SK-N-SH (cell line): Measurements from ENCODE around the gene PRADC1. TPM values are rescaled to one million over a fixed set of nuclear protein-coding genes. Genes with fewer than 3 reads are reported as not detected.

Experiments
- CTCF ChIA-PET: fragments of 300-600, 350-600 bp; formaldehyde crosslinking; extraction: SDS; loops from one replicate; lab custom pipeline; 2021; lab: Yijun Ruan, JAX
- POLR2A ChIA-PET: fragments of 350-600 bp; sonication (Branson Sonifier 250); formaldehyde crosslinking; extraction: SDS; loops from one replicate; lab custom pipeline; 2020; ENCODE audit warnings: antibody characterized with exemption, inconsistent platforms; lab: Yijun Ruan, JAX
- DNase-seq: peaks from one replicate; pipeline ENCODE4 v3.0.0; 2012
- H2AFZ ChIP-seq: fragments of 200-600 bp; sonication (generic); 2 replicates; pipeline ENCODE4 v1.8.1; 2016; ENCODE audit warnings: antibody characterized with exemption, mild to moderate bottlenecking, low read depth
- H3F3A ChIP-seq: fragments of 200-600 bp; sonication (generic); replicated peaks from 2 replicates; pipeline ENCODE3; 2016; ENCODE audit warnings: antibody characterized with exemption, mild to moderate bottlenecking; ENCODE audit not compliant: insufficient read depth
- H3K27ac ChIP-seq, 2 experiments: fragments of 200-500 bp in 1 of 2; fragments of 200-600 bp in 1 of 2; sonication (Bioruptor generic) in 1 of 2; sonication (generic), shearing (Covaris generic) in 1 of 2; 2 replicates each; pipeline versions ENCODE4 v1.5.1 to v1.6.1; 2014 to 2016; ENCODE audit warnings: low read depth in 2 of 2, inconsistent platforms in 1 of 2, low read length in 1 of 2, mild to moderate bottlenecking in 1 of 2, mixed read lengths in 1 of 2
- H3K27me3 ChIP-seq: fragments of 200-600 bp; sonication (generic), shearing (Covaris generic); 2 replicates; pipeline ENCODE4 v1.6.1; 2016; ENCODE audit warnings: mixed run types; ENCODE audit not compliant: insufficient read depth
- H3K36me3 ChIP-seq, 2 experiments: fragments of 200-500 bp in 1 of 2; fragments of 200-600 bp in 1 of 2; sonication (Bioruptor generic) in 1 of 2; sonication (generic) in 1 of 2; replicated peaks in 1 of 2; 2 replicates each; pipeline versions ENCODE3 to v1.5.1; 2014 to 2016; ENCODE audit warnings: low read length in 1 of 2, mild to moderate bottlenecking in 1 of 2; ENCODE audit not compliant: insufficient read depth in 2 of 2, control insufficient read depth in 1 of 2
- H3K4me1 ChIP-seq, 2 experiments: fragments of 200-500 bp in 1 of 2; fragments of 200-600 bp in 1 of 2; sonication (Bioruptor generic) in 1 of 2; sonication (generic), shearing (Covaris generic) in 1 of 2; 2 replicates each; pipeline versions ENCODE4 v1.5.1 to v1.6.1; 2014 to 2016; ENCODE audit warnings: low read depth in 1 of 2, low read length in 1 of 2, mixed run types in 1 of 2; ENCODE audit not compliant: insufficient read depth in 2 of 2, control insufficient read depth in 1 of 2
- H3K4me2 ChIP-seq: fragments of 200-600 bp; sonication (generic), shearing (Covaris generic); 2 replicates; pipeline ENCODE4 v1.6.1; 2017; ENCODE audit warnings: mixed run types
- H3K4me3 ChIP-seq, 2 experiments: fragments of 200-500 bp in 1 of 2; fragments of 200-600 bp in 1 of 2; sonication (Bioruptor generic) in 1 of 2; sonication (generic), shearing (Covaris generic) in 1 of 2; 2 replicates each; pipeline versions ENCODE4 v1.5.1 to v1.8.1; 2014 to 2016; ENCODE audit warnings: low read depth in 2 of 2, inconsistent platforms in 1 of 2, low read length in 1 of 2, mild to moderate bottlenecking in 1 of 2, mixed read lengths in 1 of 2, moderate library complexity in 1 of 2
- H3K79me2 ChIP-seq: fragments of 200-600 bp; sonication (generic); 2 replicates; pipeline ENCODE4 v1.8.1; 2017; ENCODE audit warnings: mild to moderate bottlenecking; ENCODE audit not compliant: insufficient read depth
- H3K9ac ChIP-seq: fragments of 200-600 bp; sonication (generic); 2 replicates; pipeline ENCODE4 v1.6.1; 2017; ENCODE audit warnings: mixed run types
- H3K9me2 ChIP-seq: fragments of 200-600 bp; sonication (generic); 2 replicates; pipeline ENCODE4 v1.6.1; 2017; ENCODE audit warnings: mixed run types
- H3K9me3 ChIP-seq: fragments of 200-600 bp; sonication (generic); 2 replicates; pipeline ENCODE4 v1.6.1; 2017; ENCODE audit warnings: mixed run types, mild to moderate bottlenecking, moderate library complexity
- H4K20me1 ChIP-seq: fragments of 200-600 bp; sonication (generic); 2 replicates; pipeline ENCODE4 v1.6.1; 2017; ENCODE audit warnings: mild to moderate bottlenecking, mixed run types; ENCODE audit not compliant: insufficient read depth
- CHD2 ChIP-seq: fragments of 150-350 bp; IDR thresholded peaks from 2 replicates; pipeline ENCODE4 v1.6.1; 2018; ENCODE audit warnings: low read length; ENCODE audit not compliant: partially characterized antibody
- CTCF ChIP-seq: fragments of 200-600 bp; sonication (generic); IDR thresholded peaks from 2 replicates; pipeline ENCODE4 v1.6.1; 2017; ENCODE audit warnings: antibody characterized with exemption, mild to moderate bottlenecking, moderate library complexity
- ELF1 ChIP-seq: IDR thresholded peaks from 2 replicates; pipeline ENCODE4 v1.4.0; 2012
- FOXJ3 ChIP-seq: sonication (generic); formaldehyde crosslinking; IDR thresholded peaks from 2 replicates; pipeline ENCODE4 v1.5.1; 2020; ENCODE audit warnings: mild to moderate bottlenecking, missing genetic modification reagents
- FOXM1 ChIP-seq: IDR thresholded peaks from 2 replicates; pipeline ENCODE4 v1.4.0; 2012; ENCODE audit warnings: low read depth, mild to moderate bottlenecking
- GATA2 ChIP-seq: sonication (generic); formaldehyde crosslinking; IDR thresholded peaks from 2 replicates; pipeline ENCODE4 v1.5.0; 2020; ENCODE audit warnings: mild to moderate bottlenecking, missing genetic modification reagents
- IRF3 ChIP-seq: fragments of 150-350 bp; IDR thresholded peaks from 2 replicates; pipeline ENCODE4 v1.6.1; 2016; ENCODE audit warnings: mild to moderate bottlenecking, low read depth, low read length
- MAX ChIP-seq: IDR thresholded peaks from 2 replicates; pipeline ENCODE4 v1.4.0; 2012; ENCODE audit warnings: low read depth
- MEF2A ChIP-seq: IDR thresholded peaks from 2 replicates; pipeline ENCODE4 v1.4.0; 2012; ENCODE audit warnings: low read depth, borderline replicate concordance
- MXI1 ChIP-seq: IDR thresholded peaks from 2 replicates; pipeline ENCODE4 v1.6.1; 2012; ENCODE audit warnings: mild to moderate bottlenecking, low read depth, low read length, improper control_type of control experiment
- NFIC ChIP-seq: IDR thresholded peaks from 2 replicates; pipeline ENCODE4 v1.4.0; 2012; ENCODE audit warnings: borderline replicate concordance
- POLR2AphosphoS5 ChIP-seq: IDR thresholded peaks from 2 replicates; pipeline ENCODE4 v1.6.1; 2012; ENCODE audit warnings: low read depth, low read length
- RCOR1 ChIP-seq: fragments of 150-350 bp; IDR thresholded peaks from 2 replicates; pipeline ENCODE4 v1.6.1; 2017; ENCODE audit warnings: antibody characterized with exemption, low read length
- RFX5 ChIP-seq: IDR thresholded peaks from 2 replicates; pipeline ENCODE4 v1.6.1; 2012; ENCODE audit warnings: mild to moderate bottlenecking, improper control_type of control experiment, low read length
- RXRA ChIP-seq: IDR thresholded peaks from 2 replicates; pipeline ENCODE4 v1.4.0; 2012; ENCODE audit warnings: low read depth, mild to moderate bottlenecking, borderline replicate concordance
- SMC3 ChIP-seq: IDR thresholded peaks from 2 replicates; pipeline ENCODE4 v1.6.1; 2012; ENCODE audit warnings: low read depth, low read length, improper control_type of control experiment
- TAF1 ChIP-seq: IDR thresholded peaks from 2 replicates; pipeline ENCODE4 v1.6.1; 2012; ENCODE audit warnings: low read depth, mild to moderate bottlenecking, low read length, moderate library complexity, borderline replicate concordance
- WGBS: methylation state at CpG from one replicate; pipeline ENCODE4 v1.1.6; 2017; ENCODE audit warnings: low lambda C conversion rate; 5-methylcytosine and 5-hydroxymethylcytosine counted together
- polyA plus RNA-seq, 3 experiments: library from polyadenylated mRNA; depleted of rRNA; stranded (reverse); fragments of >200 nt; gene quantifications; 2 replicates each; pipeline ENCODE4 v1.2.3, GENCODE V29; 2012
- TF ChIP-seq, protein P1 (sequence below): IDR thresholded peaks from 2 replicates; pipeline ENCODE4 v1.4.0; 2012; ENCODE audit warnings: low read depth, borderline replicate concordance
- TF ChIP-seq, protein P2 (sequence below): IDR thresholded peaks from 2 replicates; pipeline ENCODE4 v1.4.0; 2012; ENCODE audit warnings: low read depth, borderline replicate concordance

The PRADC1 gene
- polyA plus RNA-seq, 1 of the 3 experiments (the other 2 are of a cell fraction): 8.5 TPM

DNA sequence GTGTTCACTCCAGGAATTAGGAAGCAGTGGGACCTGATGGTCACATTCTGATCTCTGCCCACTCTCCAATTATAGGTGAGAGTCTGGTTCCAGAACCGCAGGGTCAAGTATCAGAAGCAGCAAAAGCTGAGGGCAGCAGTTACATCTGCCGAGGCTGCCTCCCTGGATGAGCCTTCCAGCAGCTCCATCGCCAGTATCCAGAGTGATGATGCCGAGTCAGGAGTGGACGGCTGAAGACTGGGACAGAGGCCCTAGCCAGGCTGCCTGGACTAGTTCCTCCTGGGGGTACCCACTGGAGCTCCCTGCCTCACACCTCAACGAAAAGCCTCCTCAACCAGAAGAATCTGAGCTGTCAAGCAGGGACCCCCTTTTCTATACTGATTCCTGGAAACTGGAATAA lies 22.3 kb downstream of the PRADC1 start:
- H3K4me1 ChIP-seq: peaks cover 3 to 8% of the 10 kb centered on the region in 2 experiments; a peak in 2 of 4 replicates

DNA sequence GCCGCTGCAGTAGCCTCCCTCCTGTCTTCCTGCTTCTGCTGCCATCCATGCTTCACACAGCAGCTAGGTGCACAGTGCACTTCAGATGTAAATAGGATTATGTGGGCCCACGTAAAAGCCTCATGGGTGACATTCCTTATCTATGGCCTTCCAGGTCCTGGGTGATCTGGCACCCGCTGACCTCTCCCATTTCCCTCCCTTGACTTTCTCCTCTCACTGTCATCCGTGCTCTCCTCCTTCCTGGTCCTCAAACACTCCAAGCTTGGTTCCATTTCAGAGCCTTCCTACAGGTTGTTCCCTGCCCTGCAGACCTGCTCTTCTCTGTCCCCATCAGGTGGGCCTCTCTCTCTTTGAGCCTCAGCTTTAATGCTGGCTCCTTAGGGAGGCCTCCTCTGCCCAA lies 23.0 kb downstream of the PRADC1 start:
- Histone ChIP-seq H4K20me1 (no peaks in the 10 kb centered on the region), H3K27me3 (peaks cover 14% of the 10 kb centered on the region; the same call in 1 of the 2 replicates), H3K9ac (no peak overlapping the region), H3K4me1 (peaks cover 0 to 8% of the 10 kb centered on the region in 2 experiments; a peak in 1 of 4 replicates), H3K36me3 (no peaks in the 10 kb centered on the region), H3K9me2 (no peaks in the 10 kb centered on the region), H2AFZ (no peak overlapping the region), H3K27ac (no peak overlapping the region), H3K79me2 (peaks cover 7% of the 10 kb centered on the region; the same call in 1 of the 2 replicates), H3K9me3 (no peaks in the 10 kb centered on the region), H3K4me3 (no peak overlapping the region), H3F3A (peaks cover 14% of the 10 kb centered on the region), H3K4me2 (no peak overlapping the region)
- ChIA-PET POLR2A (interaction anchor here (1.2 kb wide), 1 partner anchor 24 kb away, joined by 3 read pairs; the partner anchor contains the start of gene CCT7), CTCF (interaction anchor here (0.6 to 8.6 kb wide), 8 partner anchors 17 to 316 kb away, joined by 3 to 74 read pairs (median 4); no protein-coding TSS in a partner anchor)
- 49% methylated on average over 4 of the region's 4 CpGs for WGBS
- DNase-seq: no peak
- TF ChIP-seq, protein P1, sequence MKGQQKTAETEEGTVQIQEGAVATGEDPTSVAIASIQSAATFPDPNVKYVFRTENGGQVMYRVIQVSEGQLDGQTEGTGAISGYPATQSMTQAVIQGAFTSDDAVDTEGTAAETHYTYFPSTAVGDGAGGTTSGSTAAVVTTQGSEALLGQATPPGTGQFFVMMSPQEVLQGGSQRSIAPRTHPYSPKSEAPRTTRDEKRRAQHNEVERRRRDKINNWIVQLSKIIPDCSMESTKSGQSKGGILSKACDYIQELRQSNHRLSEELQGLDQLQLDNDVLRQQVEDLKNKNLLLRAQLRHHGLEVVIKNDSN: no peak
- TF ChIP-seq GATA2 (CRISPR knock-in tag) (no peak), FOXJ3 (CRISPR knock-in tag) (no peak), POLR2AphosphoS5 (no peak), MXI1 (no peak), CHD2 (no peak), SMC3 (no peak), RCOR1 (no peak), NFIC (no peak), MAX (no peak), TAF1 (no peak), RFX5 (no peak), CTCF (no peak), ELF1 (no peak), MEF2A (no peak), RXRA (no peak)
- TF ChIP-seq, protein P2, sequence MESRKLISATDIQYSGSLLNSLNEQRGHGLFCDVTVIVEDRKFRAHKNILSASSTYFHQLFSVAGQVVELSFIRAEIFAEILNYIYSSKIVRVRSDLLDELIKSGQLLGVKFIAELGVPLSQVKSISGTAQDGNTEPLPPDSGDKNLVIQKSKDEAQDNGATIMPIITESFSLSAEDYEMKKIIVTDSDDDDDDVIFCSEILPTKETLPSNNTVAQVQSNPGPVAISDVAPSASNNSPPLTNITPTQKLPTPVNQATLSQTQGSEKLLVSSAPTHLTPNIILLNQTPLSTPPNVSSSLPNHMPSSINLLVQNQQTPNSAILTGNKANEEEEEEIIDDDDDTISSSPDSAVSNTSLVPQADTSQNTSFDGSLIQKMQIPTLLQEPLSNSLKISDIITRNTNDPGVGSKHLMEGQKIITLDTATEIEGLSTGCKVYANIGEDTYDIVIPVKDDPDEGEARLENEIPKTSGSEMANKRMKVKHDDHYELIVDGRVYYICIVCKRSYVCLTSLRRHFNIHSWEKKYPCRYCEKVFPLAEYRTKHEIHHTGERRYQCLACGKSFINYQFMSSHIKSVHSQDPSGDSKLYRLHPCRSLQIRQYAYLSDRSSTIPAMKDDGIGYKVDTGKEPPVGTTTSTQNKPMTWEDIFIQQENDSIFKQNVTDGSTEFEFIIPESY: no peak

More for the DNA sequence above, 22.3 kb downstream of the PRADC1 start:
- Histone ChIP-seq H3K4me2 (no peak overlapping the region), H3F3A (peaks cover 11% of the 10 kb centered on the region), H3K36me3 (no peaks in the 10 kb centered on the region), H3K9me2 (no peaks in the 10 kb centered on the region), H3K27ac (no peak overlapping the region), H3K79me2 (peaks cover 14% of the 10 kb centered on the region; the same call in 1 of the 2 replicates), H4K20me1 (no peaks in the 10 kb centered on the region), H2AFZ (no peak overlapping the region), H3K9me3 (no peaks in the 10 kb centered on the region), H3K4me3 (no peak overlapping the region), H3K27me3 (peaks cover 8% of the 10 kb centered on the region; the same call in 1 of the 2 replicates), H3K9ac (no peak overlapping the region)
- no peak for DNase-seq
- 71% methylated on average over 5 of the region's 6 CpGs for WGBS
- no peak for TF ChIP-seq FOXM1
- TF ChIP-seq IRF3: no peak
- TF ChIP-seq MXI1: no peak
- POLR2A ChIA-PET: interaction anchor here (1.2 kb wide), 1 partner anchor 23 kb away, joined by 3 read pairs; the partner anchor contains the start of gene CCT7
- CTCF ChIA-PET: interaction anchor here (0.5 to 8.6 kb wide), 11 partner anchors 18 to 317 kb away, joined by 3 to 74 read pairs (median 4); no protein-coding TSS in a partner anchor
